DOHH2 (cell line): ENCODE measurements around the gene KCNC4.
A peak's percentile ranks its signal among the peaks of the same experiment; 100 is the strongest.

Source experiments
- H3F3A ChIP-seq: fragments of 200-600 bp; sonication (generic), shearing (Covaris generic); 2 replicates; pipeline ENCODE4 v1.6.0; 2016; ENCODE audit warnings: antibody characterized with exemption, mild to moderate bottlenecking; ENCODE audit not compliant: control insufficient read depth, insufficient read depth
- H3K27ac ChIP-seq: fragments of 200-600 bp; sonication (generic); 2 replicates; pipeline ENCODE4 v1.5.1; 2014; ENCODE audit warnings: low read depth, mild to moderate bottlenecking, low read length, moderate library complexity
- H3K27me3 ChIP-seq: fragments of 200-600 bp; sonication (generic); 2 replicates; pipeline ENCODE4 v1.6.1; 2014; ENCODE audit warnings: mild to moderate bottlenecking, low read length, mixed read lengths; ENCODE audit not compliant: control insufficient read depth
- H3K36me3 ChIP-seq: fragments of 200-600 bp; sonication (generic); 2 replicates; pipeline ENCODE4 v1.6.1; 2014; ENCODE audit warnings: mild to moderate bottlenecking, low read length, moderate library complexity, mixed read lengths; ENCODE audit not compliant: control insufficient read depth
- H3K4me1 ChIP-seq: fragments of 200-600 bp; sonication (generic); 2 replicates; pipeline ENCODE4 v1.6.1; 2014; ENCODE audit warnings: mild to moderate bottlenecking, low read length, mixed read lengths; ENCODE audit not compliant: control insufficient read depth
- H3K4me2 ChIP-seq: fragments of 200-600 bp; sonication (generic); 2 replicates; pipeline ENCODE4 v1.6.0; 2014; ENCODE audit warnings: mild to moderate bottlenecking, low read length, moderate library complexity
- H3K4me3 ChIP-seq: fragments of 200-600 bp; sonication (generic); 2 replicates; pipeline ENCODE4 v1.5.1; 2014; ENCODE audit warnings: mild to moderate bottlenecking, low read length, mixed read lengths
- H3K79me2 ChIP-seq: fragments of 200-600 bp; sonication (generic); 2 replicates; pipeline ENCODE4 v1.6.1; 2014; ENCODE audit warnings: mild to moderate bottlenecking, low read length, mixed read lengths; ENCODE audit not compliant: control insufficient read depth
- H3K9me2 ChIP-seq: fragments of 200-600 bp; sonication (generic); replicated peaks from 2 replicates; pipeline ENCODE4 v1.6.1; 2014; ENCODE audit warnings: mild to moderate bottlenecking, low read length, mixed read lengths; ENCODE audit not compliant: control insufficient read depth
- H3K9me3 ChIP-seq: fragments of 200-600 bp; sonication (generic); 2 replicates; pipeline ENCODE4 v1.6.1; 2014; ENCODE audit warnings: antibody characterized with exemption, low read length, mixed read lengths; ENCODE audit not compliant: control insufficient read depth, insufficient read depth
- H4K20me1 ChIP-seq: fragments of 200-600 bp; sonication (generic); 2 replicates; pipeline ENCODE4 v1.6.0; 2014; ENCODE audit warnings: low read depth, mild to moderate bottlenecking, antibody characterized with exemption, low read length, moderate library complexity; ENCODE audit not compliant: control insufficient read depth, insufficient read depth
- EZH2phosphoT487 ChIP-seq: fragments of 200-600 bp; sonication (generic); IDR thresholded peaks from 2 replicates; pipeline ENCODE4 v1.6.1; 2017; ENCODE audit warnings: borderline replicate concordance, mild to moderate bottlenecking, antibody characterized with exemption, low read length, moderate library complexity, mixed read lengths
- TF ChIP-seq, protein P1 (sequence below): fragments of 200-600 bp; sonication (generic); IDR thresholded peaks from one replicate; pipeline ENCODE4 v1.5.1; 2014; ENCODE audit warnings: antibody characterized with exemption, mild to moderate bottlenecking, low read depth, low read length; ENCODE audit not compliant: poor library complexity, severe bottlenecking

The KCNC4 gene

DNA sequence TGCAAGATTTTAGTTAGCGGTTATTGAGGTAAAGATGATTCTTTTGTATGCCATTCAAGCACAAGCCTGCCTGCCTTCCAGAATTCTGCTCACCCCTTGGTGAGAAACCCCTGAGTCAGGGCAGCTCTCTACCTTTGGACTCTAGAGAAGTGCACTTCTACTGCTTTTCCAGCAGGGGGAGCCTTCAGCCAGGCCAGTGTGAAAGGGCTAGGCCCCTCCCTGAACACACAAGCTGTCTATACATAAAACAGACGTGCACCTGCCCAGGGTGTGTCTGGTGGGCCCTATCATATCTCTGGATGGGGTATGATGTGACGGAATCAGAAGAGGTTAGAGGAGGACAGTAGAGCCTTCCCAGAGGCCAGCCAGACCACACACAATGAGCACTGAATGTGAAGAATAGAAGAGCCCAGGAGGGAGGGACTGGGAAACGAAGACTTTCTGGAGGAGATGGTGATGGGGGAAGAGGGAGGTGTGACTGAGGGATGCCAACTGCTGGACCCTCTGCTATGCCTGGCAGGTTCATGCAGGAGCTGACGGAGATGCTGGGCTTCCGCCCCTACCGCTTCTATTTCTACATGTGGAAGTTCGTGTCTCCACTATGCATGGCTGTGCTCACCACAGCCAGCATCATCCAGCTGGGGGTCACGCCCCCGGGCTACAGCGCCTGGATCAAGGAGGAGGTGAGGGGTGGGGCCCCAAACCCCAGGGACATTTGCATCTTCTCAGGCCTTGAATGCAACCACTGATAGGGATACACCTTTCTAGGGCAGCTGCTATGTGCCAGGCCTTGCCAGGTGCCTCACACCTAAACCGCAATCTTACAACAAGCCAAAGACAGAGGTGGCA, 13.0 kb upstream of the KCNC4 start:
- no peaks in the 10 kb centered on the region for H3K79me2 ChIP-seq
- H3K4me1 ChIP-seq: peaks cover 8% of the 10 kb centered on the region; the same call in 1 of the 2 replicates
- no peaks in the 10 kb centered on the region for H4K20me1 ChIP-seq
- no peaks in the 10 kb centered on the region for H3K36me3 ChIP-seq
- no peaks in the 10 kb centered on the region for H3F3A ChIP-seq
- no peaks in the 10 kb centered on the region for H3K9me3 ChIP-seq
- no peak overlapping the region for H3K4me2 ChIP-seq
- H3K9me2 ChIP-seq: no peaks in the 10 kb centered on the region
- no peak overlapping the region for H3K27ac ChIP-seq
- H3K27me3 ChIP-seq: no peaks in the 10 kb centered on the region
- TF ChIP-seq, protein P1, sequence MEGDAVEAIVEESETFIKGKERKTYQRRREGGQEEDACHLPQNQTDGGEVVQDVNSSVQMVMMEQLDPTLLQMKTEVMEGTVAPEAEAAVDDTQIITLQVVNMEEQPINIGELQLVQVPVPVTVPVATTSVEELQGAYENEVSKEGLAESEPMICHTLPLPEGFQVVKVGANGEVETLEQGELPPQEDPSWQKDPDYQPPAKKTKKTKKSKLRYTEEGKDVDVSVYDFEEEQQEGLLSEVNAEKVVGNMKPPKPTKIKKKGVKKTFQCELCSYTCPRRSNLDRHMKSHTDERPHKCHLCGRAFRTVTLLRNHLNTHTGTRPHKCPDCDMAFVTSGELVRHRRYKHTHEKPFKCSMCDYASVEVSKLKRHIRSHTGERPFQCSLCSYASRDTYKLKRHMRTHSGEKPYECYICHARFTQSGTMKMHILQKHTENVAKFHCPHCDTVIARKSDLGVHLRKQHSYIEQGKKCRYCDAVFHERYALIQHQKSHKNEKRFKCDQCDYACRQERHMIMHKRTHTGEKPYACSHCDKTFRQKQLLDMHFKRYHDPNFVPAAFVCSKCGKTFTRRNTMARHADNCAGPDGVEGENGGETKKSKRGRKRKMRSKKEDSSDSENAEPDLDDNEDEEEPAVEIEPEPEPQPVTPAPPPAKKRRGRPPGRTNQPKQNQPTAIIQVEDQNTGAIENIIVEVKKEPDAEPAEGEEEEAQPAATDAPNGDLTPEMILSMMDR: peak; percentile 95
- TF ChIP-seq EZH2phosphoT487: no peak
- no peak overlapping the region for H3K4me3 ChIP-seq

DNA sequence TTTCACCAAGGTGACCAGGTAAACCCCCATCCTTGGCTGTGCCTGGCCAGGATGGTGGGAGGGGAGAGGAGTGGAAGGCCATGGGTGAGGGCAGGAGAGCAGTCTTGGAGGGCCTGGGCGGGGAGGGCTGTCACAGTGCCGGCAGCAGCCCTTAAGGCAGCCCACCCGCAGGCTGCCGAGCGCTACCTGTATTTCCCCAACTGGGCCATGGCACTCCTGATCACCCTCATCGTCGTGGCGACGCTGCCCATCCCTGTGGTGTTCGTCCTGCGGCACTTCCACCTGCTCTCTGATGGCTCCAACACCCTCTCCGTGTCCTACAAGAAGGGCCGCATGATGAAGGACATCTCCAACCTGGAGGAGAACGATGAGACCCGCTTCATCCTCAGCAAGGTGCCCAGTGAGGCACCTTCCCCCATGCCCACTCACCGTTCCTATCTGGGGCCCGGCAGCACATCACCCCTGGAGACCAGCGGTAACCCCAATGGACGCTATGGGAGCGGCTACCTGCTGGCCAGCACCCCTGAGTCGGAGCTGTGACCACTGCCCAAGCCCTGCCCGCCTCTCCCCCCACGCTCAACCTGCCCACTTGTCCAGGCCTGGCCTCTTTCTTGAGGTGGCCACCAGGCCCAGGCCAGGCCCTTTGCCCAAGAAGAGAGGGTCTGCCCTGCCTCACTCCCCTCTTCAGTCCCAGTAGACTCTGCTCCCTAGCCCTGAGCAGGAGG, 12.0 kb upstream of the KCNC4 start:
- Histone ChIP-seq H3K27me3 (no peaks in the 10 kb centered on the region), H3K79me2 (no peaks in the 10 kb centered on the region), H3K36me3 (no peaks in the 10 kb centered on the region), H3F3A (no peaks in the 10 kb centered on the region), H3K4me3 (no peak overlapping the region), H4K20me1 (no peaks in the 10 kb centered on the region), H3K4me2 (no peak overlapping the region), H3K4me1 (peaks cover 11% of the 10 kb centered on the region), H3K9me3 (no peaks in the 10 kb centered on the region), H3K27ac (no peak overlapping the region), H3K9me2 (no peaks in the 10 kb centered on the region)
- TF ChIP-seq, protein P1: no peak
- TF ChIP-seq EZH2phosphoT487: no peak

DNA sequence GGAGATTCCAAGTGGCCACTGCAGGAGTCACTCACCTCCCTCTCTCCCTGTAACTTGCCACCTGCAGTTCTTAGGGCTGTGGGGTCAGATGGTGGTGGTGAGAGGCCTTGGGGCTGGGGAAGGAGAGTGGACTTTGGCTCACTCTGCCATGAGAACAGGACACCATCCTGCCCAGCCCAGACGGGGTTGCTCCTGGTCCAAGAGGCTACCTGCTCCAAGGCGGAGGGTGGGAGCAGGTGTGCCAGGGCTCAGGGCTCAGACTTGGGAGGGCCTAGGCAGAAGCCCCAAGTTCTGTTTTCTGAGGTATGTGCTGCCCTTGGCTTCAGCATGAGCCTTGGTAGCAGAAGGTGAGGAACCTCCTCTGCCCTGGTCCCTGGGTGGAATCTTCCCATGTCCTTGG, 11.4 kb upstream of the KCNC4 start:
- Histone ChIP-seq H3K4me1 (peaks cover 16% of the 10 kb centered on the region), H3K27me3 (no peaks in the 10 kb centered on the region), H3K4me3 (no peak overlapping the region), H4K20me1 (no peaks in the 10 kb centered on the region), H3K79me2 (no peaks in the 10 kb centered on the region), H3K9me2 (no peaks in the 10 kb centered on the region), H3K36me3 (no peaks in the 10 kb centered on the region), H3K9me3 (no peaks in the 10 kb centered on the region), H3K4me2 (no peak overlapping the region), H3K27ac (no peak overlapping the region), H3F3A (no peaks in the 10 kb centered on the region)
- TF ChIP-seq EZH2phosphoT487: no peak
- TF ChIP-seq, protein P1: no peak
